ENCODE measurements around the gene RAB11A. TPM values are rescaled to one million over a fixed set of nuclear protein-coding genes. Genes with fewer than 3 reads are reported as not detected.

The RAB11A gene
- total and polyA plus RNA-seq, 2 donors (not counting 1 experiment from before 2014, with no cell fraction given) = 83.2 to 126 TPM

DNA sequence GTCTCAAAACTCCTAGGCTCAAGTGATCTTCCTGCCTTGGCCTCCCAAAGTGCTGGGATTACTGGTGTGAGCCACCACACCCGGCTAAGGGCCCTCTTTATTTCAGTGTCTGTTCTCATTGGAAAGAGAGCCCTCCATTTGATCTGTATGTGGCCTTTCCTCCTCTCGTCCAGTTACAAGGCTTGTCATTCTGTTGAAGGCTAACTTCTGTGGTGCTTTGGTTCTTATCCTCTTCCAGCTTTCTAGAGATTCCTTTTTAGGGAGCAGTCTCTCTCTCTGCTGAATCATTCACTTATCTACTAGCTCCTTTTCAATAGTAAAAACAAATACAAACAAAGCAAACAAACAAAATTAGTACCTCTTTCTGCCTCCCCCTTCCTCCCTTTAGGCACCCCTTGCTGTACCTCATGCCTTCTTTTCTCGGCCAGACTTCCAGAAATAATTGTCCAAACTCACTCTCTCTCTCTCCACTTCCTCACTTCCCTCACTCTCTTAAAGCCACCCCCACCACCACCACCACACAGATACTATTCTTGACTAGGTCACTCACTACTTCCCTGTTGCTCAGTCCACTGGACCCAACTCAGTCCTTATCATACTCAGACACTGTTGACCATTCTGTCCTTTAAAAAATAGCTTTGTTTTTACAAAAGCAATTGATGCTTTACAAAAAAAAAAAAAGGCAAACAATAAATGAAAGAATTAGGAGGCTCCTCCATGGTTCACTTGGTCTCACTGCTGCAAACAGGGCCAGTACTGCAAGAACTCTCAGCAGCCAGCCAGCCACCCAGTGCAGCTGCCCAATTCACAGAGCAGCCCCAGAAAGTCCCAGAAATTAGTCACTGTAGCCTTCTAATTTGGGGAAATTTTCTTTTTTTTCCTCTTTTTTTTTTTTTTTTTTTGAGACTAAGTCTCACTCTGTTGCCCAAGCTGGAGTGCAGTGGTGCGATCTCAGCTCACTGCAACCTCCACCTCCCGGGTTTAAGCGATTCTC is 31.7 kb upstream of the RAB11A start:
- Mint-ChIP-seq H3K9me3 (ENCODE audit: insufficient read depth) (no peaks in the 10 kb centered on the region), H3K4me3 (no peak overlapping the region), H3K27me3 (no peaks in the 10 kb centered on the region), H3K27ac (no peak overlapping the region), H3K4me1 (peaks cover 32% of the 10 kb centered on the region)
- POLR2A ChIA-PET = interaction anchor here (0.6 to 1.5 kb wide), 2 partner anchors 14 to 45 kb away, joined by 3 to 9 read pairs; no protein-coding TSS in a partner anchor
- DNase-seq (no peak), ATAC-seq (ENCODE audit: low read depth) (peak; percentile 14)
- H3K4me2 ChIP-seq (replicated peaks; ENCODE audit: low read depth, low read length, poor library complexity, severe bottlenecking) = no peak overlapping the region
- CTCF ChIA-PET = interaction anchor here (0.6 to 2.4 kb wide), 16 partner anchors 9 to 203 kb away, joined by 3 to 10 read pairs (median 4); no protein-coding TSS in a partner anchor
- no peak overlapping the region for H3K4me3 ChIP-seq (ENCODE audit: control extremely low read depth in 1 of 5, extremely low read depth in 1 of 5, insufficient read depth in 1 of 5, low read depth in 2 of 5, low read length in 4 of 5)
- TF ChIP-seq, protein P1, sequence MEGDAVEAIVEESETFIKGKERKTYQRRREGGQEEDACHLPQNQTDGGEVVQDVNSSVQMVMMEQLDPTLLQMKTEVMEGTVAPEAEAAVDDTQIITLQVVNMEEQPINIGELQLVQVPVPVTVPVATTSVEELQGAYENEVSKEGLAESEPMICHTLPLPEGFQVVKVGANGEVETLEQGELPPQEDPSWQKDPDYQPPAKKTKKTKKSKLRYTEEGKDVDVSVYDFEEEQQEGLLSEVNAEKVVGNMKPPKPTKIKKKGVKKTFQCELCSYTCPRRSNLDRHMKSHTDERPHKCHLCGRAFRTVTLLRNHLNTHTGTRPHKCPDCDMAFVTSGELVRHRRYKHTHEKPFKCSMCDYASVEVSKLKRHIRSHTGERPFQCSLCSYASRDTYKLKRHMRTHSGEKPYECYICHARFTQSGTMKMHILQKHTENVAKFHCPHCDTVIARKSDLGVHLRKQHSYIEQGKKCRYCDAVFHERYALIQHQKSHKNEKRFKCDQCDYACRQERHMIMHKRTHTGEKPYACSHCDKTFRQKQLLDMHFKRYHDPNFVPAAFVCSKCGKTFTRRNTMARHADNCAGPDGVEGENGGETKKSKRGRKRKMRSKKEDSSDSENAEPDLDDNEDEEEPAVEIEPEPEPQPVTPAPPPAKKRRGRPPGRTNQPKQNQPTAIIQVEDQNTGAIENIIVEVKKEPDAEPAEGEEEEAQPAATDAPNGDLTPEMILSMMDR (IDR thresholded peaks at IDR 0.05) = no peak
- TF ChIP-seq EZH2 (IDR thresholded peaks at IDR 0.05; ENCODE audit: borderline replicate concordance, insufficient read depth, low read depth, low read length, poor library complexity, severe bottlenecking) = no peak
- H3K9ac ChIP-seq (ENCODE audit: low read length) = no peak overlapping the region
- no peaks in the 10 kb centered on the region for H3K9me3 ChIP-seq (ENCODE audit: control extremely low read depth in 1 of 3, control insufficient read depth in 2 of 3, insufficient read depth in 1 of 3, low read length in 2 of 3)
- intact Hi-C loops (cut with micrococcal nuclease) = no loop called here
- WGBS (ENCODE audit: insufficient coverage) = 75% methylated on average over 3 of the region's 6 CpGs
- no peaks in the 10 kb centered on the region for H4K20me1 ChIP-seq (ENCODE audit: control insufficient read depth, insufficient read depth, low read length, poor library complexity, severe bottlenecking)
- no peaks in the 10 kb centered on the region for H3K79me2 ChIP-seq (ENCODE audit: control insufficient read depth, insufficient read depth, low read length)
- no peaks in the 10 kb centered on the region for H3K36me3 ChIP-seq (replicated peaks in 1 of 2; ENCODE audit: control extremely low read depth in 1 of 2, control insufficient read depth in 1 of 2, extremely low read depth in 1 of 2, insufficient read depth in 2 of 2, low read length in 1 of 2)
- no peaks in the 10 kb centered on the region for H3K27me3 ChIP-seq (replicated peaks in 1 of 4; ENCODE audit: control extremely low read depth in 1 of 4, control insufficient read depth in 3 of 4, insufficient read depth in 4 of 4, low read length in 3 of 4)
- H2AFZ ChIP-seq (ENCODE audit: insufficient read depth, low read depth, low read length, poor library complexity, severe bottlenecking) = no peak overlapping the region
- H3K27ac ChIP-seq (ENCODE audit: low read length in 2 of 2) = no peak overlapping the region
- H3K4me1 ChIP-seq (ENCODE audit: control insufficient read depth in 2 of 2, insufficient read depth in 2 of 2, low read length in 2 of 2) = peaks cover 17 to 18% of the 10 kb centered on the region in 2 donors

- Mint-ChIP-seq H3K4me1 (peaks cover 17% of the 10 kb centered on the region), H3K27me3 (no peaks in the 10 kb centered on the region), H3K9me3 (ENCODE audit: insufficient read depth) (no peaks in the 10 kb centered on the region), H3K27ac (no peak overlapping the region), H3K4me3 (no peak overlapping the region)
- no peaks in the 10 kb centered on the region for H3K27me3 ChIP-seq (replicated peaks in 1 of 4; ENCODE audit: control extremely low read depth in 1 of 4, control insufficient read depth in 3 of 4, insufficient read depth in 4 of 4, low read length in 3 of 4)
- no peak overlapping the region for H3K4me2 ChIP-seq (replicated peaks; ENCODE audit: low read depth, low read length, poor library complexity, severe bottlenecking)
- no peaks in the 10 kb centered on the region for H4K20me1 ChIP-seq (ENCODE audit: control insufficient read depth, insufficient read depth, low read length, poor library complexity, severe bottlenecking)
- TF ChIP-seq, protein P1 (IDR thresholded peaks at IDR 0.05) = no peak
- no peak for TF ChIP-seq EZH2 (IDR thresholded peaks at IDR 0.05; ENCODE audit: borderline replicate concordance, insufficient read depth, low read depth, low read length, poor library complexity, severe bottlenecking)
- H3K36me3 ChIP-seq (replicated peaks in 1 of 2; ENCODE audit: control extremely low read depth in 1 of 2, control insufficient read depth in 1 of 2, extremely low read depth in 1 of 2, insufficient read depth in 2 of 2, low read length in 1 of 2) = no peaks in the 10 kb centered on the region
- H3K4me3 ChIP-seq (ENCODE audit: control extremely low read depth in 1 of 5, extremely low read depth in 1 of 5, insufficient read depth in 1 of 5, low read depth in 2 of 5, low read length in 4 of 5) = no peak overlapping the region
- CTCF ChIA-PET = no interaction called here
- DNase-seq = no peak
- ATAC-seq (ENCODE audit: low read depth) = no peak
- no peak overlapping the region for H2AFZ ChIP-seq (ENCODE audit: insufficient read depth, low read depth, low read length, poor library complexity, severe bottlenecking)
- no peaks in the 10 kb centered on the region for H3K4me1 ChIP-seq (ENCODE audit: control insufficient read depth in 2 of 2, insufficient read depth in 2 of 2, low read length in 2 of 2)
- intact Hi-C loops (cut with micrococcal nuclease) = no loop called here
- no peaks in the 10 kb centered on the region for H3K79me2 ChIP-seq (ENCODE audit: control insufficient read depth, insufficient read depth, low read length)
- H3K27ac ChIP-seq (ENCODE audit: low read length in 2 of 2) = no peak overlapping the region
- H3K9me3 ChIP-seq (ENCODE audit: control extremely low read depth in 1 of 3, control insufficient read depth in 2 of 3, insufficient read depth in 1 of 3, low read length in 2 of 3) = no peaks in the 10 kb centered on the region
- POLR2A ChIA-PET = no interaction called here
- H3K9ac ChIP-seq (ENCODE audit: low read length) = no peak overlapping the region
- 100% methylated on average over 1 of the region's 5 CpGs for WGBS (ENCODE audit: insufficient coverage)
These were observed 29.9 kb upstream of the RAB11A start for GRCh38 chr15:65839354-65839901.
